HS-5 (cell line): Measurements from ENCODE around the gene OR10T2.
"Not testable (repeated sequence)": the region's sequence is repeated elsewhere in the genome, so short reads cannot be mapped to it uniquely, and the experiment has no call there.

ENCODE experiments used
- DNase-seq: peaks from one replicate; pipeline ENCODE4 v3.0.0-alpha.2; 2012; ENCODE audit warnings: low read depth

Gene OR10T2

DNA sequence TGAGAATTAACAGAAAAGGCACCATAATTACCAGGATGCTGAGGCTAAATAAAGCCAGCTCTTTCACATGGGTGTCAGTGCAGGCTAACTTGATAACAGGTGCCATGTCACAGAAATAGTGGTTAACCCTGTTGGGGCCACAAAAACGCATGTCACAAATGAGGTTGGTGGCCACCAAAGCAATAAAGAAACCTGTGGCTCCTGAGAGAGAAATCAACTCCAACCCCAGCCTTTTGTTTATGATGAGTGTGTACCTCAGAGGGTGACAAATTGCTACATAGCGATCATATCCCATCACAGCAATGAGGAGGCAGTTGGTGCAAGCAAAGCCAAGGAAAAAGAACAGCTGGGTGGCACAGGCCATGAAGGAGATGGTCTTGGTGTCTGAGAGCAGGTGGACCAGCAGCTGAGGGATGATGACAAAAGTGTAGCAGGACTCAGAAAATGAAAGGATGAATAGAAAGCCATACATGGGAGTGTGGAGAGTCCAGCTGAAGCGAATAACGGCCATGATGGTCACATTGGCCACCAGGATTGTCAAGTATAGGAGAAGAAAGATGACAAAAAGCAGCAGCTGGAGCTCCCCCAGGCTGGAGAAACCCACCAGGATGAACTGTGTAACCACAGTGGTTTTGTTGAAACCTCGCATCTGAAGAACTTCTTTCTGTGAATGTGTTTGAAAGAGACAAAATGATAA, at the start of gene OR10T2:
Gene OR10T2 (minus strand): TSS at position 649 of the 697 bp plus-strand sequence. CDS start 0 bp downstream, at position 649.
- DNase-seq, result no peak

DNA sequence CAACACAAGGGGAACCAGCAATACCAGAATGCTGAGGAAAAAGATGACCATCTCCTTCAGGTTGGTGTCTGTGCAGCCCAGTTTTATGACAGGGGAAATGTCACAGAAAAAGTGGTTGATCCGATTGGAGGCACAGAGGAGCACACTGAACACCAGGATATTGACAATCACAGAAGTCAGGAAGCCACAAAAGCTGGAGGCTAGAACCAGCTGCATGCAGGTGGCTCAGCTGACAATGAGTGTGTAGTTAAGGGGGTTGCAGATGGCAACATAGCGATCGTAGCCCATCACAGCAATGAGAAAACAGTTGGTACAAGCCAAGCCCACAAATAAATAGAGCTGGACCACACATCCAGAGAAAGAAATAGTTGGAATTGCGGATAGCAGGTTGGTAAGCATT, 46.1 kb upstream of the OR10T2 start:
- DNase-seq, result no peak

DNA sequence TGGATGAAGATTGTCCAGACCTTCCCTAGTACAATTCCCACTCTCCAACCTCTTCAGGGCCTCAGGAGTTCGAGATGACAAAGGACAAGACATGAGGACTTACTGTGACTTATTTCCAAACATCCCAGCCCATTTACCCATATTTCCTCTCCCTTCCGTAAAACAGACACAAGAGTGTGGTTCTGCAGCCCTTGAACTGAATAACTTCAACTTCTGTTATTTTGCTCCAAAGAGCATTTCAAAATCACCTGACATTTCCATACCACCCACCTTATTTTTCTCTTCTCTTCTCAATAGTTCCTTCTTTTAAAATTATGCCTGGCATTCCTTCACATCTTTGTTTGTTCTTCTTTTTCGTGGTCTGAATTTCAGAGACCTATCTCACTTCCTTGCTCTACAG, 35.5 kb upstream of the OR10T2 start:
- DNase-seq, result no peak

DNA sequence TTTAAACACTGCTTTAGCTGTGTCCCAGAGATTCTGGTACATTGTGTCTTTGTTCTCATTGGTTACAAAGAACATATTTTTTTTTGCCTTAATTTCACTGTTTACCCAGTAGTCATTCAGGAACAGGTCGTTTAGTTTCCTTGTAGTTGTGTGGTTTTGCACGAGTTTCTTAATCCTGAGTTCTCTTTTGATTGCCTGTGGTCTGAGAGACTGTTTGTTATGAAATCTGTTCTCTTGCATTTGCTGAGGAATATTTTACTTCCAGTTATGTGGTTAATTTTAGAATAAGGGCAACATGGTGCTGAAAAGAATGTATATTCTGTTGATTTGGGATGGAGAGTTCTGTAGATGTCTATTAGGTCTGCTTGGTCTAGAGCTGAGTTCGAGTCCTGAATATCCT, 30.9 kb upstream of the OR10T2 start:
- not testable (repeated sequence) for DNase-seq

DNA sequence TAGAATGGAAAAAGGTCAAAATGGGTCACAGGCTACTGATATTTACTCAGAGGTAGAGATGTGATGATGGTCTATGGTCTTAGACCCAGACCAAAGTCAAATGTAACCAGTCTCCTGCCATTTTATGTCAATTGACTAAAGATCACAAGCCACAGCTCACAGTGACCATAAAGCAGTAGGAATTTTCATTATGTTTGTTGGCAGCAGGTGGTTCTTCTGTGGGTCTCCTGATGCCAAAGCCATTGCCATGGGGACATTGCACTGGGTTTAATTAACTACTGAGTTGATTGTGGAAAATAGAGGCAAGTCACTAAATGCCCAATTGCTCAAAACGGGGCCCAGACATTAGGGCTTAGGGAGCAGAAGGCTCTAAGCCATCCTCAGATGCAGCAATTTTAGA, 26.9 kb upstream of the OR10T2 start, which contains the start of gene OR10K2:
Gene OR10K2 (minus strand): TSS at position 101 of the 400 bp plus-strand sequence. CDS start 5,371 bp downstream, outside the sequence.
- DNase-seq, result no peak

DNA sequence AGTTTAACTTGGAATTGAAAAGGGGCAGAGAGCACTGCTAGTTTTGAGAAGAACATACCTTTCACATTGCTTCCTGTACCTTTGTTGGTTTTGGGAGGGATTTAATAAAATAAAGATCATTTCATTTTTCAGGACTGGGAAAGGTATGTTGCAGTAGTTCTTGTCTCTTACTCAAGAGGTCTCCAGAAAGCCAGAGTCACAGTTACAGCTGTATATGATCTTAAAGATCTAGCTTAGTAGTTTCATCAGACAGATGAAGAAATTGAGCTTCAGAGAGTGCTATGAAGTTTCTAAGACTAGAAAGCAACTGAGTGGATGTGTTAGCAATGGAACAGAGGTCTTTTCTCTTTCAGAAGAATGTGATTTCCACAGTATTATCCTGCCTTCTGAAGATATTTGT, 25.8 kb upstream of the OR10T2 start:
- no peak for DNase-seq

- no peak for DNase-seq
These were observed 22.9 kb upstream of the OR10T2 start for GRCh38 chr1:158422212-158422611.

DNA sequence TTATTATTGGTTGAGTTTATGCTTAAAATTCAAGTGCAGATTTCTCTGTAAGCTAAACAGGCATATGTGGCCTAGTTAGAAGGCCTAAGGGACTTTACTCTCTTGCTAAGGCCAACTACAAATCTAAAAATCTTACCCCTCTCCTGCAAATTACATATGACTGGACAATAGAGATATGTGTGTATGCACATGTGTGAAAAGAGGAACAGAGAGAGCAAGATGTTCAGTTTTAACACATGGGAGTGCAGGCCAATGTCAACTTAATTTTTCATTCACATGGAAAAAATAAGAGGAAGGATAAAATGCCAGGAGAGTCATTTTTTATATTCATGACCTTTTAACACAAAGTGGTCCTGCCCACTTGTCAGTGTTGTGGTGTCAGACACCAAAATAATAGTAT, 18.3 kb upstream of the OR10T2 start:
- no peak for DNase-seq

GRCh38 chr1:158414651-158415345, 15.5 kb upstream of the OR10T2 start:
- DNase-seq, result no peak

DNA sequence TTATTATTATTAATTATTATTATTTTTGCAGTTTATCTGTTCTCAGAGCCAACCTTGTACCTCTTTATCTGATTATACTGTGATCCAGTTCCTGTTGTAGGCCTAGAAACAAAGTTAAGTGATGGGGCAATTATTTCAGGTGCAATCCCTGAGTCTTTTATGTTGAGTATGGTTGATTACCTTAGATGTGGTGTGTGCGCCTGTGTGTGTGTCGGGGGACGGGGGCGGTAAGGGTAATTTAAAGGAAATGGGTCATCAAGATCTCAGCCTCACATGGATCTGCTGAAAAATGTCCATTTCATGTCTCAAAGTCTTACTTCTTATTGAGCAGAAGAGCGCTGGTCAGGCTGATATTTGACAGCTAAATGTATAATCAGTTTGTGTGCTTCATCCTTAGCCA, 7.8 kb upstream of the OR10T2 start:
- DNase-seq, result no peak

GRCh38 chr1:158400871-158401270, 1.6 kb upstream of the OR10T2 start:
- no peak for DNase-seq

DNA sequence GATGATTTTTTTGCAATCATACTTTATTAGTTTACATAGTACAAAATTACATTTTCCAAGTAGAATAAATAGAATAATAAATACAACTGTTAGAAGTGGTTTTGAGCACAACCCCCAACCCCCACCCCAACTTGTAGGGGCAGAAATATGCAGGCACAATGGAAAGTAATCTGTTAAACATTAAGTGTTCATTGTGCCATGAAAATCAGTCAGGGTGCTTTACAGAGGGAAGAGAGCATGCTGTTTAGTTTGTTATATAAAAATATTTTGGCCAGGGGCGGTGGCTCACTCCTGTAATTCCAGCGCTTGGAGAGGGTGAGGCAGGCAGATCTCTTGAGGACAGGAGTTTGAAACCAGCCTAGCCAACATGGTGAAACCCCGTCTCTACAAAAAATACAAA, 2.6 kb downstream of the OR10T2 start:
- DNase-seq, result no peak

DNA sequence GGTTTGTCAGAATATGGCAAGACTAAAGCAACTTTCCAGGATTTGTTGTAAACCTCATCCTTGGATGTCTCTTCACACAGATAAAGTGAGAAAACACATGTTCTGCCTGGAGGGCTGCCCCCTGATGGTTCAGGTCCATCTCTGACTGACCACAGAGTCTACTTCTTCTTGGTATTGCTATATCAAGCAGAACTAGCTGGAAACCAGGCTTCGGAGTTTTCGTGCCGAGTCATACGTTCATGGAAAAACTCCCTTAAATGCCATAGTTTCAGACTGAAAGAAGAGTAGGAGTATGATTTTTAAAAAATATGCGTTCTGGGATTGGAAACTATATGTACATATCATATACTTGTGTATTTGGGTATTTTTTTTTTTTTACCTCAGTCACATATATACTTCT, 5.8 kb downstream of the OR10T2 start:
- DNase-seq, result no peak

GRCh38 chr1:158391099-158391498, 8.2 kb downstream of the OR10T2 start:
- no peak for DNase-seq

- DNase-seq, result no peak
These were observed 8.9 kb downstream of the OR10T2 start for GRCh38 chr1:158390331-158390730.

DNA sequence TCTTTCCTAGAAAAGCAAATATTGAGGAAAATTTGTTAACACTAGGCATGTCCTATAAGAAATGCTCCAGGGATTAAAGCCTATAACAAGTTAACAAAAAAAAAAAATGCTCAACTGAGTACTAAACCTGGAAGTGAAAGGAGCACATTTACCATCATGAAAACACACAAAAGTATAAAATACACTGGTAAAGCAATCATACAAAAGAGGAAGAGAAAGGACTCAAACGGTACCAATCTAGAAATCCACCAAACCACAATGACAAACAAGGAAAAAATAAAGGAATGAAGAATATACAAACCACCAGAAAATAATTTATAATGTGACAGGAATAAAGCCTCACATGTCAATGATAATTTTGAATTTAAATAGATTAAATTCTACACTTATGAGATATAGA, 24.4 kb downstream of the OR10T2 start:
- DNase-seq, result no peak

- not testable (repeated sequence) for DNase-seq
These were observed 25.2 kb downstream of the OR10T2 start for GRCh38 chr1:158374101-158374500.

DNA sequence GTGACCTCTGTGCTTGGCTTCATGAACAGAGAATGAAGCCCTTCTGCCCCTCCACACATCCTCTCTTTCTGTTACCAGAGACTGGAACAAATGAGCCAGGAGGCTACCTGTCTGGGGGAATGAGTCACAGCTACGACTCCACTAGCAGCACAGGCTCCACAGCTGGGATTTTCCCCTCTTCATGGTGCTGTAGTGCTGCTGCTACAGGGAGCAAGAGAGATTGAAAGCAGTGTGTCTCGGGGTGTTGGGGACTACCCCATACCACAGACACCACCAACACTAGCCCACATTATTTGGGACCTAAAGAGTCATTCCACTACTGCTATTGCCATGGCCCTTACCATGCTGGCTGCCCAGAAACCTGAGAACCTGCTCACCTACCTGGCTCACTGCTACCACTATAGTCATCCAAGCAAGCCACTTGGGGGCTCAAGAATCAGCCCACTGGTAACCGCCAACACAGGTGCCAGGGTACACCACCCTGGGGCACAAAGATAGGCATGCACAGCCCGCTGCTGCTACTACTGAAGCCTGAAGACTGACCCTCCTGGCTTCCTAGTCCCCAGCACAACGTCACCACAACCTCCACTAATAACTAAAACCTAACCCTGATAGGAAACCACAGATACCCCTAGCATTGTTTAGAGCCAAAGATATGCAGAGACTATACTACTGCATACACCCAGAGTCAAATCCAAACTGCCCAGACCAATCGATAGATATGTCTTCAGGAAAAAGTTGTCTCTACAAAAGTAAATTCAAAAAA, 27.9 kb downstream of the OR10T2 start:
- DNase-seq, result no peak

DNA sequence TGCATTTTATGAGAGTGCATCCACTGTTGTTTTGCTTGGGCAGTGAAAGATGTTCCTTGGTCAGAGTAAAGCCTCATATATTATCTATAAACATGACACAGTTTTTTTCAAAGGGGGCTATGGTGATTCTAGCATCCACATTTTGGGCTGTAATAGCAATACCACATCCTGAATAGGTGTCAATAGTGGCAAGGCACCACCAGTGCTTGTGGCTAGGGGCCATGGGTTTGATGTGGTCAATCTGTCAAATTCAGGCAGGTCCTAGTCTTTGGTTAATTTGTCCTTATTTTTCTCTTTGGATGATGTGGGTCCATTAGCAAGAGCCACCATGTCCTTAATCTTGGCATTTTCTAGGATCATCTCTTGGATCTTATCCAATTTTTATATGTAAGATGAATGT, 32.5 kb downstream of the OR10T2 start:
- DNase-seq, result no peak

DNA sequence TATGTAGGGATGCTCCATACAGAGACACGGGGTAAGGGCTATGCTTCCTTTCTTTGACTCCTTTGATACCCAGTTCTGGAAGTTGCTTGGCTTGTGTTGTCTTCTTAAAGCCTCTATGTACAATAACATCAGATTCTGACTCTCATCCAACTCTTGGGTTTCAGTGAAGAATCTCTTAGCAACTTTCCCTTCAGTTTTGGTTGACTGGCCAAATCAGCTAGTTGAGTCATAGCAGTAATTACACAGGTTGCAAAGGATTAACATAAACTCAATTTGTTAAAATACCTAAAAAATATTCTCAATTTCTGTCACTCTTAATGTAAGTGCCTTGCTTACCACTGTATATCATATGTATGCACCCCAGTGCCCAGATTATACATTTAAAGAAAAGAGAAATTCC, 36.3 kb downstream of the OR10T2 start:
- no peak for DNase-seq

- DNase-seq, result no peak
These were observed 36.8 kb downstream of the OR10T2 start for GRCh38 chr1:158362482-158362881.

DNA sequence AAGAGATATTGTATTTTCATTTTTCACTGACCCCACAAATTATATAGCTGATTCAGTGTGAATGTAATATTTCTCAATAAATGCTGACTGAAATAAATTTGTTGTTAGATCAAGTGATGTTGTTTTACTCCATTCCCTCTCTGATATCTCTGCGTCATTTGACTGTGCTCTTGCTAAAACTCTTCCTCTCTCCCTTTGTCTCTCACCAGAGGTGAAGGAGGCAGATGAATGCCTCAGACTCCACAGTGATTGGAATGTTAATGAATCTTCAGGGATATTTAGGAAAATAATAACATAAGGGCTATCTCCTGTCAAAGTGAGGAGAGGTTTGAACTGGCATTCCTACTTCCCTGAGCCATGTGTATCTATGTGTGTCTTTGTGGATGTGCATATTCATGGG, 41.8 kb downstream of the OR10T2 start:
- no peak for DNase-seq

DNA sequence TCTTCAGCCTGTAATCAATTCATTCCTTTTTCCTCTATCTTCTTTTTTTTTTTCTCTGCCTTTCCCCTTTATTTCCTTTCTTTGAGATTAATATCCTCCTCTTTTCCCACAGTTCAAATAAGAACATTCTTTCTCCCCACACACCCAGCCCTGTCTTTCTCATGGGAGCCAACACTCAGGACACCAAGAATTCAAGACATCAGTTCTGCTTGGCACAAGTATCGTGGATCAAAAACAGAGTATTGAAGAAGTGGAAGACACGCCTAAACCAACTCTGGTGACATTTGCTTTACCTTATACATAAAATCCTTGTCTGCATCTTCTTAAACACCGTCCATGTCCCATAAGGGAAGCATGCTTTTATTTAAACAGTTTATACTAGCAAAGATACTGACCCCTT, 42.6 kb downstream of the OR10T2 start:
- DNase-seq, result no peak
